Esophagus muscularis mucosa (tissue), 4 donors: Measurements from ENCODE around the gene ARHGEF40. TPM values are rescaled to one million over a fixed set of nuclear protein-coding genes. Genes with fewer than 3 reads are reported as not detected.
"Not testable (repeated sequence)": the region's sequence is repeated elsewhere in the genome, so short reads cannot be mapped to it uniquely, and the experiment has no call there.

Experiments used
- DNase-seq: peaks from one replicate; pipeline ENCODE4 v3.0.0-alpha.2; 2017; ENCODE audit errors: extremely low spot score
- H3K27ac ChIP-seq, 4 donors: fragments of 200-600 bp; sonication (generic); replicated peaks in 1 of 4; 1 replicate in 3 of 4; 2 replicates in 1 of 4; pipeline ENCODE4 v1.5.1; 2016 to 2019; ENCODE audit warnings: mild to moderate bottlenecking in 1 of 4
- H3K27me3 ChIP-seq, 4 donors: fragments of 200-600 bp; sonication (generic); one replicate each; pipeline versions ENCODE4 v1.5.1 to v1.6.0; 2016 to 2019
- H3K36me3 ChIP-seq, 4 donors: fragments of 200-600 bp; sonication (generic); one replicate each; pipeline ENCODE4 v1.5.1; 2016 to 2019
- H3K4me1 ChIP-seq, 4 donors: fragments of 200-600 bp; sonication (generic); one replicate each; pipeline ENCODE4 v1.5.1; 2016 to 2019
- H3K4me3 ChIP-seq, 4 donors: fragments of 200-600 bp; sonication (generic); 1 replicate in 2 of 4; 2 replicates in 2 of 4; pipeline ENCODE4 v1.5.1; 2016 to 2019; ENCODE audit warnings: mild to moderate bottlenecking in 4 of 4, moderate library complexity in 1 of 4
- H3K9me3 ChIP-seq, 4 donors: fragments of 200-600 bp; sonication (generic); 1 replicate in 3 of 4; 2 replicates in 1 of 4; pipeline ENCODE4 v1.5.1; 2016 to 2019
- CTCF ChIP-seq, 3 experiments: fragments of 200-600 bp in 2 of 3; fragments of 450-650 bp in 1 of 3; sonication (generic) in 2 of 3; IDR thresholded peaks; one replicate each; pipeline ENCODE4 v1.5.1; 2017 to 2019; ENCODE audit warnings: antibody characterized with exemption in 3 of 3, mild to moderate bottlenecking in 2 of 3, moderate library complexity in 1 of 3
- EP300 ChIP-seq: sonication (generic); formaldehyde crosslinking; IDR thresholded peaks from one replicate; pipeline ENCODE4 v1.6.1; 2017; ENCODE audit warnings: antibody characterized with exemption
- POLR2A ChIP-seq: fragments of 450-650 bp; IDR thresholded peaks from one replicate; pipeline ENCODE4 v1.6.1; 2017; ENCODE audit warnings: antibody characterized with exemption, moderate library complexity, mild to moderate bottlenecking, low read depth
- POLR2AphosphoS5 ChIP-seq, 2 donors: sonication (generic); formaldehyde crosslinking; IDR thresholded peaks; one replicate each; pipeline ENCODE4 v1.6.1; 2017; ENCODE audit warnings: antibody characterized with exemption in 2 of 2
- WGBS: methylation state at CpG from one replicate; pipeline ENCODE4 v1.1.5; 2018; 5-methylcytosine and 5-hydroxymethylcytosine counted together
- intact Hi-C: fragments of 100-400 bp; cut with DNase I; formaldehyde crosslinking; loops from one replicate; pipeline ENCODE4 v1.15.1; 2023
- total RNA-seq, 4 donors: library from RNA; depleted of rRNA; stranded (reverse); fragments of >200 nt; gene quantifications; one replicate each; pipeline versions ENCODE4 v1.1.0 to v1.2.1, GENCODE V29; 2016

ARHGEF40 gene
- total RNA-seq, 4 donors from 2014 or later: 19.4 to 47.3 (median 27.0) TPM

- TF ChIP-seq CTCF (IDR thresholded peaks at IDR 0.05) (peak; percentile 77 to 82 (median 81)), POLR2A (no peak), POLR2AphosphoS5 (IDR thresholded peaks at IDR 0.05) (peak in 1 of 2 donors; percentile 35)
- no peaks in the 10 kb centered on the region for H3K36me3 ChIP-seq
- intact Hi-C loops: loop anchor here (1.0 to 10.0 kb wide), 2 partner anchors 25 to 185 kb away; no protein-coding TSS in a partner anchor
- WGBS: 47% methylated on average over 8 of the region's 8 CpGs
- no peak for DNase-seq
- no peaks in the 10 kb centered on the region for H3K9me3 ChIP-seq
- peak overlapping the region in 2 of 4 donors; percentile 4 to 24 for H3K4me3 ChIP-seq
- peaks cover 44 to 48% (median 44%) of the 10 kb centered on the region in 4 donors for H3K4me1 ChIP-seq
- H3K27ac ChIP-seq: peak overlapping the region; percentile 74 to 81 (median 77)
- H3K27me3 ChIP-seq: no peaks in the 10 kb centered on the region
These were observed 30.3 kb upstream of the ARHGEF40 start for GRCh38 chr14:21039585-21040369.

DNA sequence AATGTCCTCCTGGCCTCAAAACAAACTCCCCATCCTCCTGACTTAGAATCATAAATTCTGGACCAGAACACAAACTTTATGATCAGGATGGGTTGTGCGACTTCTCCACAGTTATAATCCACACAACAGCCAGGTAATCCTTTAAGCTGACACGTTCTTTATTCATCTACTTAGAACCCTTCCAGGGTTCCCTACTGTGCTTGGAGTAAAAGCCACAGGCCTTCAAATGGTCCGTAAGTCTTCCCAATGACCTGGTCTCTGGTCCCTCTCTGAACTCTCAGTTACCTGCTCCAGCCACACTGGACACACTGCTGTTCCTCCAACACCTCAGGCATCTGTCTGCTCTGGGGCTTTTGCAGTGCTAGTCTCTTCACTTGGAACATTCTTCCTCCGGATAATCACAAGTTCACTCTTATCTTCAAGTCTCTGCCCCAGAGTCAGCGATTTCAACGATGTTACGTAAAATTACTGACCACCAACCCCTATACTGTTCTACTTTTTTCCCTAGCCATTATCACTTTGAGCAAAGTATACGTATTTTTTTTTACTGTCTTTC is 29.7 kb upstream of the ARHGEF40 start:
- Histone ChIP-seq H3K36me3 (no peaks in the 10 kb centered on the region), H3K27ac (peak overlapping the region in 1 of 4 donors; percentile 74), H3K4me1 (peaks cover 44 to 48% (median 45%) of the 10 kb centered on the region in 4 donors), H3K27me3 (no peaks in the 10 kb centered on the region), H3K4me3 (no peak overlapping the region), H3K9me3 (no peaks in the 10 kb centered on the region)
- intact Hi-C loops: loop anchor here (1.0 to 10.0 kb wide), 2 partner anchors 26 to 186 kb away; no protein-coding TSS in a partner anchor
- TF ChIP-seq POLR2A (no peak), POLR2AphosphoS5 (IDR thresholded peaks at IDR 0.05) (no peak)
- WGBS: 79% methylated on average over 8 of the region's 8 CpGs
- no peak for DNase-seq

DNA sequence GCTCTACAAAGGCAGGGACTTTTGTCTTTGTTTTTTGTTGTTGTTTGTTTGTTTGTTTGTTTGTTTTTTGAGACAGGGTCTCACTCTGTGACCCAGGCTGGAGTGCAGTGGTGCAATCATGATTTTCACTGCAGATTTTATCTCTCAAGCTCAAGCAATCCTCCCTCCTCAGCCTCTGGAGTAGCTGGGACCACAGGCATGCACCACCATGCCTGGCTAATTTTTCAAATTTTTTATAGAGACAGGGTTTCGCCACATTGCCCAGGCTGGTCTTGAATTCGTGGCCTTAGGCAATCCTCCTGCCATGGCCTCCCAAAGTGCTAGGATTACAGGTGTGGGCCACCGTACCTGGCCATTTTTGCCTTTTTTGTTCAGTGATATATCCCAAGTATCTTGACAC is 29.2 kb upstream of the ARHGEF40 start:
- WGBS: 83% methylated on average over 3 of the region's 3 CpGs
- not testable (repeated sequence) for H3K4me3 ChIP-seq, H3K9me3 ChIP-seq, H3K36me3 ChIP-seq, H3K27ac ChIP-seq, DNase-seq, H3K27me3 ChIP-seq
- peaks cover 44 to 48% (median 45%) of the 10 kb centered on the region in 4 donors for H3K4me1 ChIP-seq
- intact Hi-C loops: loop anchor here (1.0 to 10.0 kb wide), 2 partner anchors 27 to 186 kb away; no protein-coding TSS in a partner anchor

- Histone ChIP-seq H3K27ac (no peak within 1 kb of the TSS), H3K27me3 (no peaks in the 10 kb centered on the region), H3K4me1 (peaks cover 44 to 48% (median 45%) of the 10 kb centered on the region in 4 donors), H3K36me3 (no peaks in the 10 kb centered on the region), H3K9me3 (no peaks in the 10 kb centered on the region), H3K4me3 (no peak within 1 kb of the TSS)
- intact Hi-C loops: loop anchor here (10.0 kb wide), 1 partner anchor 187 kb away; no protein-coding TSS in a partner anchor
- WGBS: 76% methylated on average over 11 of the region's 11 CpGs
- no peak for DNase-seq
- TF ChIP-seq POLR2AphosphoS5 (IDR thresholded peaks at IDR 0.05): no peak
- TF ChIP-seq CTCF (IDR thresholded peaks at IDR 0.05): no peak
- no peak for TF ChIP-seq POLR2A
These were observed 28.2 kb upstream of the ARHGEF40 start, which contains the start of gene RNASE7 for GRCh38 chr14:21041676-21042433. RNASE7 (plus strand) TSS chr14:21042362; CDS start chr14:21042993, 631 bp downstream.

DNA sequence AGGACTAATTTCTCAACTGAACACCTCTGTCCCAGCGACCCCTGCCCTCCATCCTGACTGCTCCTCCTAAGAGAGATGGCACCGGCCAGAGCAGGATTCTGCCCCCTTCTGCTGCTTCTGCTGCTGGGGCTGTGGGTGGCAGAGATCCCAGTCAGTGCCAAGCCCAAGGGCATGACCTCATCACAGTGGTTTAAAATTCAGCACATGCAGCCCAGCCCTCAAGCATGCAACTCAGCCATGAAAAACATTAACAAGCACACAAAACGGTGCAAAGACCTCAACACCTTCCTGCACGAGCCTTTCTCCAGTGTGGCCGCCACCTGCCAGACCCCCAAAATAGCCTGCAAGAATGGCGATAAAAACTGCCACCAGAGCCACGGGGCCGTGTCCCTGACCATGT is 27.2 kb upstream of the ARHGEF40 start:
- no peak for TF ChIP-seq CTCF (IDR thresholded peaks at IDR 0.05)
- no peak for TF ChIP-seq POLR2A
- TF ChIP-seq POLR2AphosphoS5 (IDR thresholded peaks at IDR 0.05): no peak
- no peak for TF ChIP-seq EP300
- no peaks in the 10 kb centered on the region for H3K9me3 ChIP-seq
- intact Hi-C loops: loop anchor here (10.0 kb wide), 1 partner anchor 188 kb away; no protein-coding TSS in a partner anchor
- no peaks in the 10 kb centered on the region for H3K27me3 ChIP-seq
- no peak overlapping the region for H3K27ac ChIP-seq
- peaks cover 46 to 53% (median 49%) of the 10 kb centered on the region in 4 donors for H3K4me1 ChIP-seq
- no peak for DNase-seq
- no peaks in the 10 kb centered on the region for H3K36me3 ChIP-seq
- H3K4me3 ChIP-seq: no peak overlapping the region
- WGBS: 55% methylated on average over 8 of the region's 8 CpGs
